ENCODE measurements around the gene ZNF407. TPM values are rescaled to one million over a fixed set of nuclear protein-coding genes. Genes with fewer than 3 reads are reported as not detected.

Gene ZNF407
- total and polyA plus RNA-seq, 4 donors, result 1.9 to 16.5 (median 6.6) TPM

DNA sequence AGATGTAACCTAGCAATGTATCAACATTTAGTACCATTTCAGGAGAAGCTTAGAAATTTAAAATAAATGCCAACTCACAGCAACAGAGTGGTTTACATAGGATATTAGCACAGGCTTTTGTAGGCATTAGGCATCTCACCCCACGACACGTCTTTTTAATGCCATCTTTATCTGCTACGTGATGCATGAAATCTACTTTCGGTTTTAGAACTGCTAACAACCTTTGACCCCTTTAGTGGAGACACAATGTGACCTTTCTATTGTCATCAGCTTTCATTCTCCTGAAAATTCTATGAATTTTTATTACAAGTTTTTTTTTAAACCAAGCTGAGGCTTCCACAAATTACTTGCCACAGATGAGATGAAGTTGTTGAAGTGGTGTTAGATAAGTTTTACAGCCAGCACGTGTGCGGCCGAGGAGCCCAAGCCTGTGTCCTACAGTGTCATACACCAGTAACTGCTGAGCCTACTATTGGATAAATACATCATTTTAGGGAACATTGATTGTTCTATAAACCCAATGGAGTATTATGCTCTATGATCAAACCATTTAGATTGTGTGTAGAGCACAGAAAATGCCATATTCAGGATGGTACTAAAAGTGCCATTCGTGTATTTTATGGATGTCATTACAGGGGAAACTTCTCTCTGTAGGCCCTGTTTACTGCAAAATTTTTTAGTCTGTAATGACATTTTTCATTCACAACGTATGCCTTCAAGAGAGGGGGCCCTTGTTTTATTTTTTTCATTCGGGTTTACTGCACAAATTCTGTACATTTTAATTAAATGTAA, 459.7 kb downstream of the ZNF407 start:
- Histone ChIP-seq H3K9me3 (ENCODE audit: control insufficient read depth in 4 of 4, low read length in 3 of 4) (no peaks in the 10 kb centered on the region), H3K27me3 (ENCODE audit: control insufficient read depth in 4 of 4, insufficient read depth in 4 of 4, low read length in 3 of 4) (no peaks in the 10 kb centered on the region), H3K27ac (ENCODE audit: low read depth in 1 of 2, low read length in 2 of 2) (no peak overlapping the region), H3K4me1 (ENCODE audit: control insufficient read depth in 4 of 4, insufficient read depth in 4 of 4, low read length in 3 of 4) (no peaks in the 10 kb centered on the region), H3K4me3 (ENCODE audit: low read depth in 1 of 3, low read length in 3 of 3) (no peak overlapping the region), H3K9ac (ENCODE audit: low read depth in 1 of 2, low read length in 2 of 2) (no peak overlapping the region), H3K36me3 (ENCODE audit: control insufficient read depth in 4 of 4, insufficient read depth in 3 of 4, low read depth in 1 of 4, low read length in 3 of 4) (peaks cover 0 to 1% (median 0%) of the 10 kb centered on the region in 4 donors)
- no peak for DNase-seq (ENCODE audit: low spot score)
- TF ChIP-seq RXRA (IDR thresholded peaks at IDR 0.05) (no peak), HNF4G (IDR thresholded peaks at IDR 0.05) (no peak), HNF4A (conservative IDR thresholded peaks at IDR 0.05) (no peak), ZBTB33 (IDR thresholded peaks at IDR 0.05) (no peak), JUND (IDR thresholded peaks at IDR 0.05) (no peak), FOXA1 (IDR thresholded peaks at IDR 0.05) (no peak), FOXA2 (IDR thresholded peaks at IDR 0.05) (no peak), TAF1 (conservative IDR thresholded peaks at IDR 0.05) (no peak), RAD21 (IDR thresholded peaks at IDR 0.05) (no peak)
- TF ChIP-seq, protein P1, sequence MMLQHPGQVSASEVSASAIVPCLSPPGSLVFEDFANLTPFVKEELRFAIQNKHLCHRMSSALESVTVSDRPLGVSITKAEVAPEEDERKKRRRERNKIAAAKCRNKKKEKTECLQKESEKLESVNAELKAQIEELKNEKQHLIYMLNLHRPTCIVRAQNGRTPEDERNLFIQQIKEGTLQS (IDR thresholded peaks at IDR 0.05), result no peak
- 77% methylated on average over 10 of the region's 10 CpGs for WGBS

DNA sequence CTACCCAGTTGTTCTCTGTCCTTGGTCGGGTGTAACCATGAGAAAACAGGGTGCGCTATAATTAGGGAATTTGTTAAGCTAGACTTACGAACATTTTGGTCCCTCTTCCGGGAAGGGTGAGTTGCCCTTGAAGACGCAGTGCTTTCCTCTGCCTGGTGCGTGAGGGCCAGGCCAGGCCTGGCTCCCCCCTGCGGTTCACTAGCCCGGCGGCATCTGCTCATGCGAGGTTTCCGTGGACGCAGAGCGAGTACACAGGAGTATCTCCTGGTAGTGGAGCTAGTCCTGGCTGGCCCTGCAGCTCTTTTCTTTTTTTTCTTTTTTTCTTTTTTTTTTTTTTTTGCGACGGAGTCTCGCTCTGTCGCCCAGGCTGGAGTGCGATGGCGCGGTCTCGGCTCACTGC, 462.5 kb downstream of the ZNF407 start:
- Histone ChIP-seq H3K4me1 (ENCODE audit: control insufficient read depth in 4 of 4, insufficient read depth in 4 of 4, low read length in 3 of 4) (no peaks in the 10 kb centered on the region), H3K27me3 (ENCODE audit: control insufficient read depth in 4 of 4, insufficient read depth in 4 of 4, low read length in 3 of 4) (no peaks in the 10 kb centered on the region), H3K9me3 (ENCODE audit: control insufficient read depth in 4 of 4, low read length in 3 of 4) (no peaks in the 10 kb centered on the region), H3K36me3 (ENCODE audit: control insufficient read depth in 4 of 4, insufficient read depth in 3 of 4, low read depth in 1 of 4, low read length in 3 of 4) (peaks cover 0 to 10% (median 4%) of the 10 kb centered on the region in 4 donors), H3K9ac (ENCODE audit: low read depth in 1 of 2, low read length in 2 of 2) (no peak overlapping the region), H3K27ac (ENCODE audit: low read depth in 1 of 2, low read length in 2 of 2) (no peak overlapping the region), H3K4me3 (ENCODE audit: low read depth in 1 of 3, low read length in 3 of 3) (no peak overlapping the region)
- DNase-seq (ENCODE audit: low spot score), result no peak
- 95% methylated on average over 21 of the region's 21 CpGs for WGBS
- TF ChIP-seq GABPA (IDR thresholded peaks at IDR 0.05 in 1 of 2, conservative IDR thresholded peaks at IDR 0.05 in 1 of 2), result no peak
- no peak for TF ChIP-seq RAD21 (IDR thresholded peaks at IDR 0.05)
- TF ChIP-seq, protein P1 (IDR thresholded peaks at IDR 0.05), result no peak
- TF ChIP-seq HNF4G (IDR thresholded peaks at IDR 0.05), result no peak
- TF ChIP-seq FOXA2 (IDR thresholded peaks at IDR 0.05), result no peak
- no peak for TF ChIP-seq HNF4A (conservative IDR thresholded peaks at IDR 0.05)
- no peak for TF ChIP-seq JUND (IDR thresholded peaks at IDR 0.05)
- no peak for TF ChIP-seq RXRA (IDR thresholded peaks at IDR 0.05)
- no peak for TF ChIP-seq NR2F2 (IDR thresholded peaks at IDR 0.05)
- TF ChIP-seq YY1 (IDR thresholded peaks at IDR 0.05), result no peak
- no peak for TF ChIP-seq EGR1 (IDR thresholded peaks at IDR 0.05; ENCODE audit: low read depth in 2 of 2)
- no peak for TF ChIP-seq TAF1 (conservative IDR thresholded peaks at IDR 0.05)
- TF ChIP-seq ZBTB33 (IDR thresholded peaks at IDR 0.05), result no peak
- TF ChIP-seq CTCF (IDR thresholded peaks at IDR 0.05; ENCODE audit: low read depth, low read length, missing input control), result no peak
